RPMI7951 (cell line): ENCODE data around the gene UBE2V1. TPM values are rescaled to one million over a fixed set of nuclear protein-coding genes. Genes with fewer than 3 reads are reported as not detected.
"Not testable (repeated sequence)": the region's sequence is repeated elsewhere in the genome, so short reads cannot be mapped to it uniquely, and the experiment has no call there.

Experiments used
- DNase-seq: peaks from one replicate; pipeline ENCODE4 v3.0.0-alpha.2; 2012; ENCODE audit warnings: low read depth
- total RNA-seq: library from RNA; depleted of rRNA; stranded (reverse); fragments of >200 nt; shearing (Covaris generic); gene quantifications from 2 replicates; pipeline ENCODE4 v1.2.3, GENCODE V29; 2014

UBE2V1 gene
- total RNA-seq, 1 experiment from 2014 or later, result 174 TPM

- DNase-seq, result peak; percentile 99
Observed at GRCh38 chr20:50115591-50116367, 2.8 kb upstream of the UBE2V1 start.

- no peak for DNase-seq
Observed at GRCh38 chr20:50115041-50115512, 2.1 kb upstream of the UBE2V1 start.

DNA sequence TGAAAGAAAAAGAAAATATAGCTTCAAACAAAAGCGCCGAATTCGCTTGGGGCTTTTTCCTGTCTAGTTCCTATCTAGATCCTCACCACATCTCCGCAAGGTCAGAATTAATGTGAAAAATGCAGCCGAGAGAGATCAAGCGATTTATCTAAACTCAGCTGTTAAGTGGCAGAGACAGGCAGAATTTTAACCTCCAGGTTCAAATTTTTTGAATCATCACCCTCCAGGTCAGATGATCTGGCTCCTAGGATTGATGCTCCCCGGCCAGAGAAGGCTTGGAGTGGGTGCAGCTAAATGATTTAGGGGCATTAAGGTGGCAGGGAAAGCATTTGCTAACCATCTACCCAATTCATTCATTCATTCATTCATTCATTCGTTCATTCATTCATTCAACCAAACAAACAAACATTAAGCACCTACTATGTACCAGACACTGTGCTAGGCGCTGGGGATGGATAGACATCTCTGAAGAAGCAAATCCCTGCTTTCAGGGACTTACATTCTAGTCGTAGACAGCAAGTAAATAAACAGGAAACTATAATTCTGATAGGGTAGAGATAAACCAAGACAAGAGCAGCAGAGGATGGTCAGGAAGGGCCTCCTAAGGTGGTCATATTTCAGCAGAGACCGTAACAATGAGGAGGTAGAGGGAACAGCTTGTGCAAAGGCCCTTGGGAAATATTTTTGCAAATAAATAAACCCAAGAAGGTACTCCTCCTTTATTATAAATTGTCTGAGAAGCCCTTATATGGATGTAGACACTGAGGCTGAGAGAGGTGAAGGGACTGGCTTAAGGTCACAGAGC lies 672 bp upstream of the UBE2V1 start:
- no peak for DNase-seq

DNA sequence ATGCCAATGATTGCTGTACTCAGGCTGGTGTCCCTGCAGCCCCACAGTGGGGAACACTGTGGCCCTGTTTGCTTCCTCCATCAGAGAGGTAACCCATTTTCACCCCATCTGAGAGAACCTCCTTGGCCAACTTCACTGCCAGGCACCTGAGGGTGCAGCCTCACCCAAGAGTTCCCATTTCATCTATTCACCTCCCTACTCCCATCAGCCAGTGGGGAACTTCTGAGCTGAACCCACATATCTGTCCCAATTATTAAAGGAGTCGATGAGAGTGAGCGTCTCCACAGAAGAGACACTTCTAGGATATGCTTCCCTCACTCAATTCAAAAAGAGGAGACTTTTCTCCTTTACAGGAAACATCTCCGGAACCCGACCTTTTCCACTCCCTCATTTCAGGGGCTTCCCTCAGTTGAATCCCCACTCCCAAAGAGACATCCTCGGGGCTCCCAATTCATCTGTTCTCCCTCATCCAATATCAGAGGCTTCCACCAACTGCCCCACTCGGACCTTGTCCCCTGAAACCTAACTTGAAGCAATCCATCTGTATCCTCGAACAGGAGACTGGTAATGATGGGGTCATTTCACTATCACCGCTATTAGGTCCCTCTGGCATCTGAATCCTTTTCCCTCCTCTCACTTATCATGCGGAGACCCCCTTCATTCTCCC lies 988 bp downstream of the UBE2V1 start:
- no peak for DNase-seq

DNA sequence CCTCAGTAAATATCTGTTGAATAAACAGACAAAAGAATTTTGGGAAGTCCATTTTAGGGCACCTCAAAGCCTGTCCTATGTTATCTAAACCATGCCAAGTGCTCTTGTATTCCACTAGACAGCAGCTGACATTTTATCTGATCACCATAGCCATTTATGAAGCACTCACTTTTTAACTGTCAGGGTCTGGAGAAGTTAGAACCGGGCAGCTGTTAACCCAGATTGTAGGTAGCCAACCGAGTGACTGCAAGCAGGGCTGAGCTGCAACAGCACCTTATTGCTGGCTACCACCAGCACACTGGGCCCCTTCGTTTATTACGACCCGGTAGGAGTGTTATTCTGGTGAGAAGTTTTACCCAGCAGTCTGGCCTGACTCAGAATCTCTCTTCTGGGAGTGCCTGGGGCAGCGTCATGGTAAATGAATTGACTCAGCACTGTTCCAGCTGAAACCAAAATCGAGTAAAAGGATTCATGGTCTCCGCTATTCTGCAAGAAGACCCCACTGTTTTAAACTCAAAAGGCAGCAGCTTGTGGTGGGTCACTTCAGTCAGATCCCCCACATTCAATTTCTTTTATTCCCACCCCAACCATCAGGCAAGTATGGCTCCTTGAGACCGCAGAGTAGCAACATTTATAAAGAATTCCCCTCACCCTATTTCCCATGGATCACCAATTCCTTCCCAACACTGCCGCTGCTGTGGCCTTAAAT lies 1.7 kb downstream of the UBE2V1 start:
- peak; percentile 84 for DNase-seq

DNA sequence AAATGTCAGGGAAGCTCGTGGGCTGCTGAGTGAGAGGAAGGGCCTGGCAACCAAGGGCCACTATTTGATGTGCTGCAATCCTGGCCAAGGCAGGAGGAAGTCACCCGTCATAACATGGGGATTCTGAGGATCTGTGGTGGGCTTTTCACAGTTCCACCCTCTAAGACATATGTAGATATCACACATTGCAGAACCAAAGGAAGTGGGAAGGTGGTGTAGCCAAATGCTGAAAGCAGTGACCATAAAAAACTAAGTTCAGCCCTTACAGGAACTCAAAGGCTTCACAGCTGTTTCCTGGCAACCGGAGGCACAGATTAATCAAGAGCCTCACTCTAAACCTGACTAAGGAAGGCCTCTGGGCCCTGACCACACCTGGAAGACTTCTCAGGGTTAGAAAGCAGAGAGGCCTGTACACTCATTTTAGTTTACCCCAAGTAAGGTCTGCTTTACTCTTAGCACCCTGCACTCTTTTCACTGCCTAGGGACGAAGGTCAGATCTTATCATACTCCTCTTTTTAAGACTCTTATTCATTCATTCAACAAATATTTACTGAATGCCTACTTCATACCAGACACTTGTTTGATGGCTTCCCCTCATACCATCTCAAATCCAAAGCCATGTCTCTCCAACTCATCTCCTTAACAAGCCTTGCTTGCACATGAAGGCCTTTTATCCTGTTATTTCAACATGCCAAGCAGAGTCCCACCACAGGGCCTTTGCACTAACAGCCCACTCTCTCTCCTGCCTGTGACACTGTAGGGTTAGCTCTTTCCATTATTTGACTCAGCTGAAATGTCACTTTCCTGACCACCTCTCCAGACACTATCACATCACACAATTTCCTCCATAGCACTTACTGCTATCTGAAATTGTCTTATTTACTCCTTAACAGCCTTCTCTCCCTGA lies 2.6 kb downstream of the UBE2V1 start:
- peak; percentile 65 for DNase-seq

GRCh38 chr20:50108556-50109235 lies 4.3 kb downstream of the UBE2V1 start:
- no peak for DNase-seq

DNA sequence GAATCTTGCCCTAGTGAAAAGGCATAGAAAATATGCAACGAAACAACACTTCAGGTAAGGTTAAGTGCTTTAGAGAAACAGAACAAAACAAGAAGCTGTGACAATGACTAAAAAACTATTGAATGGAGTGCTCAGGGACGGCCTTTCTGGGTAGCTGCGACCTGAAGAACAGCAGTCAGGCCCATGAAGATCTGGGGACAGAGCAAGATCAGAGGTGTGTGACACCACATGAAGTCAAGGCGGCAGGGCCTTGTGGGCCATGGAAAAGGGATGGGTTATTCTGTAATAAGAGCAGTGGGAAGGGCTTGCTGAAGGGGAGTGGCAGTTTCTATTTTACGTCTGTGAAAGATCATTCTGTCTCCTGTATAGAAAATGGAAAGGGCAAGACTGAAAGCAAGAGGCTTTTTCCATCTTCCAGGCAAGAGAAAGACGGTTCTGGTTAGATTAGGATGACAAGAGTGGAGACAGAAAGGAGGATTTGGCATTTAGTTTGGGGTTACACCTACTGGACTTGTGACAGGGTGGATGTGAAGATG lies 5.1 kb downstream of the UBE2V1 start:
- no peak for DNase-seq

DNA sequence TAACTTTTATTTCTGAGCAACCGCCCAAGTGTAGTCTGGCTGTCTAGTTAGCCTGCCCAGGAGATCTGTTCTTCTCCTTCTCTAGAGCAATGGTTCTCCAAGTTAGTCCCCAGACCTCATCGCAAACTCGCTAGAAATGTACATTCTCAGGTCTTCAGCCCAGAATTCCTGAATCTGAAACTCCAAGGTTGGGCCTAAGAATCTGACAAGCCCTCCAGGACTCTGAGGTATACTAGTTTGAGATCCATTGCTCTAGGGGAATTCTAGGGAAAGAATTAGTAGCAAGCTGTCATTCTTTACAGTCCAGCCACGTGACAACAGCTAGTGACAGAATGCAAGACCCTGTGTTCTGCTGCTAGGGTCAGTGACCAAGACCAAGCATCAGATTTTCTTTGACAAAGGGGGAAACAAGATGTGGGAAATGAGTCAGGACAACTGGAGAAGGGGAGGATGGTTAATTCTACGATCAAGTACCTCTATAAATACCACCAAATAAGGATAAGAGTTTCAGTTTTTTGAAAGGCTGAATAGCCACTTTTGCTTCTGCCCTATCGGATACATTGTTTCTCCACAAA lies 5.8 kb downstream of the UBE2V1 start:
- DNase-seq, result no peak

- not testable (repeated sequence) for DNase-seq
Observed at GRCh38 chr20:50106669-50107068, 6.3 kb downstream of the UBE2V1 start.

DNA sequence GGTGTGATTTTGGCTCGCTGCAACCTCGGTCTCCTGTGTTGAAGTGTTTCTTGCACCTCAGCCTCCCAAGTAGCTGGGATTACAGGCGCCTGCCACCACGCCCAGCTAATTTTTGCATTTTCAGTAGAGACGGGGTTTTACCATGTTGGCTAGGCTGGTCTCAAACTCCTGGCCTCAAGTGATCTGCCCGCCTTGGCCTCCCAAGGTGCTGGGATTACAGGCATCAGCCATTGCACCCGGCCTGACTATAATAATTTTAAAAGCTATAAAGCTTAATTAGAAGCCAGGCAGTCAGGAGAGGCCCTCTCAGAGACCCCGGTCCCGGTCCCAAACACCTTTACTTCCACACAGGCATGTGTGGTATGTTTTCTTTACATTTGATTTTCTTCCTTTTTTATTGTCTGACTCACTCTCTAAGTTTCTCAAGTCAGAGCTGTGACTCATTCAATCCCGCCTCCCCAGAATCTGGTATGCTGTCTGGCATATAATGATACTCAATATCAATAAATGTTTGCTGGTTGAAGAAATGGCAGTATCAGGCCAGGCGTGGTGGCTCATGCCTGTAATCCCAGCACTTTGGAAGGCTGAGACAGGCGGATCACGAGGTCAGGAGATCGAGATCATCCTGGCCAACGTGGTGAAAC lies 9.4 kb downstream of the UBE2V1 start:
- DNase-seq, result peak; percentile 86

DNA sequence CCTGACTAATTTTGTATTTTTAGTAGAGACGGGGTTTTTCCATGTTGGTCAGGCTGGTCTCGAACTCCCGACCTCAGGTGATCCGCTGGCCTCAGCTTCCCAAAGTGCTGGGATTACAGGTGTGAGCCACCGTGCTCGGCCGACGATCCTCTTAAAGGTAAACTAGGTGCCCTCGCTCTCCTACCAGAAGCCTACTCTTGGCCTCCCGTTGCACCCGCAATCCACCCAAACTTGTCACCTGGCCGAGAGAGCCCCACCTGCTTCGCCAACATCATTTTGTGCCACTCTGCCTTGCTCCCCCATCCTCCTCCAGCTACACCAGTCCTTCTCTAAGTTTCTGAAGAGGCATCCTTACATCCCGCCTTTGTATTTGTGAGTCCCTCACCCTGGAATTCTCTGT lies 10.4 kb downstream of the UBE2V1 start:
- not testable (repeated sequence) for DNase-seq

GRCh38 chr20:50101887-50102286 lies 11.1 kb downstream of the UBE2V1 start:
- DNase-seq, result no peak

GRCh38 chr20:50101281-50101680 lies 11.7 kb downstream of the UBE2V1 start:
- no peak for DNase-seq

GRCh38 chr20:50100552-50100951 lies 12.4 kb downstream of the UBE2V1 start:
- no peak for DNase-seq

- DNase-seq, result no peak
Observed at GRCh38 chr20:50099565-50099991, 13.4 kb downstream of the UBE2V1 start.

GRCh38 chr20:50099113-50099512 lies 13.8 kb downstream of the UBE2V1 start:
- no peak for DNase-seq

- no peak for DNase-seq
Observed at GRCh38 chr20:50098259-50098658, 14.7 kb downstream of the UBE2V1 start.

DNA sequence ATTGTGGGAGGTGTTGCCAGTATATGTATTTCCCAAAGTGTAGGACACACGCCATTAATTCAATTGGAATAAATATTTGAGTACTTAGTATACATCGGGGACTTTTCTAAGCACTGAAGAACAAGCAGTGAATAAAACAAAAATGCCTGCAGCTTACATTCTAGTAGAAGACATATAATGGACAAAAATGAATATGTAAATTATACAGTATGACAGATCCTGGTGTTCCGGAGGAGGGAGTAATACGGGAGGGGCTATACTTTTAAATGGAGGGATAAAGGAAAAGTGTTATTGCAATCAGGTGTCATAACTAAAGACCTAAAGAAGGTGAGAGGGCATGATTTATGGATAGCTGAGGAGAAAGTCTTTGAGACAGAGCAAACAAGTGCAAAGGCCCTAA lies 15.1 kb downstream of the UBE2V1 start:
- DNase-seq, result no peak
